HG02870 (cell line): ENCODE data around the gene POM121L12.

Experiments used
- ATAC-seq: cut with Tn5 transposase; IDR thresholded peaks from one replicate; pipeline ENCODE4 v1.9.1; 2021; ENCODE audit warnings: mild to moderate bottlenecking, moderate library complexity; ENCODE audit not compliant: unreplicated experiment

The POM121L12 gene

GRCh38 chr7:53035499-53036412 lies at the start of gene POM121L12:
TSS of gene POM121L12 (plus strand) at chr7:53035633. CDS start at chr7:53035672, 39 bp downstream.
- no peak for ATAC-seq

GRCh38 chr7:52992001-52992400 lies 43.4 kb upstream of the POM121L12 start:
- no peak for ATAC-seq

- no peak for ATAC-seq
These were observed 42.8 kb upstream of the POM121L12 start for GRCh38 chr7:52992479-52993162.

GRCh38 chr7:52995676-52996075 lies 39.8 kb upstream of the POM121L12 start:
- ATAC-seq = no peak

- no peak for ATAC-seq
These were observed 34.2 kb upstream of the POM121L12 start for GRCh38 chr7:53001221-53001620.

- no peak for ATAC-seq
These were observed 33.0 kb upstream of the POM121L12 start for GRCh38 chr7:53002389-53002788.

- no peak for ATAC-seq
These were observed 31.6 kb upstream of the POM121L12 start for GRCh38 chr7:53003653-53004445.

- ATAC-seq = no peak
These were observed 21.5 kb upstream of the POM121L12 start for GRCh38 chr7:53013925-53014324.

- ATAC-seq = no peak
These were observed 20.0 kb upstream of the POM121L12 start for GRCh38 chr7:53015463-53015862.

- ATAC-seq = no peak
These were observed 12.5 kb upstream of the POM121L12 start for GRCh38 chr7:53022893-53023292.

- no peak for ATAC-seq
These were observed 13.2 kb downstream of the POM121L12 start for GRCh38 chr7:53048638-53049037.

GRCh38 chr7:53050433-53050832 lies 15.0 kb downstream of the POM121L12 start:
- ATAC-seq = no peak

GRCh38 chr7:53059591-53059990 lies 24.2 kb downstream of the POM121L12 start:
- no peak for ATAC-seq

- no peak for ATAC-seq
These were observed 24.6 kb downstream of the POM121L12 start for GRCh38 chr7:53060066-53060465.

GRCh38 chr7:53062796-53063195 lies 27.4 kb downstream of the POM121L12 start:
- no peak for ATAC-seq

GRCh38 chr7:53068673-53069072 lies 33.2 kb downstream of the POM121L12 start:
- no peak for ATAC-seq

- ATAC-seq = no peak
These were observed 35.5 kb downstream of the POM121L12 start for GRCh38 chr7:53070883-53071282.
